Daoy (cell line): ENCODE measurements around the gene GNAT3. TPM values are rescaled to one million over a fixed set of nuclear protein-coding genes. Genes with fewer than 3 reads are reported as not detected.

ENCODE experiments used
- DNase-seq: peaks from one replicate; pipeline ENCODE4 v3.0.0-alpha.2; 2015; ENCODE audit warnings: low read depth
- total RNA-seq: library from RNA; depleted of rRNA; stranded (reverse); fragments of >200 nt; shearing (Covaris generic); gene quantifications from 2 replicates; pipeline ENCODE4 v1.2.3, GENCODE V29; 2014

The GNAT3 gene
- total RNA-seq, 1 experiment from 2014 or later = not detected

GRCh38 chr7:80463272-80463920, 48.5 kb downstream of the GNAT3 start:
- no peak for DNase-seq

- no peak for DNase-seq
Observed at GRCh38 chr7:80460857-80461256, 51.0 kb downstream of the GNAT3 start.

- DNase-seq = no peak
Observed at GRCh38 chr7:80459776-80460510, 51.9 kb downstream of the GNAT3 start.

GRCh38 chr7:80458822-80459725, 52.8 kb downstream of the GNAT3 start:
- no peak for DNase-seq

- no peak for DNase-seq
Observed at GRCh38 chr7:80453699-80454340, 58.0 kb downstream of the GNAT3 start.

GRCh38 chr7:80450621-80451308, 61.1 kb downstream of the GNAT3 start:
- no peak for DNase-seq

GRCh38 chr7:80449836-80450235, 62.0 kb downstream of the GNAT3 start:
- DNase-seq = no peak

GRCh38 chr7:80445351-80445750, 66.5 kb downstream of the GNAT3 start:
- no peak for DNase-seq

GRCh38 chr7:80444811-80445210, 67.1 kb downstream of the GNAT3 start:
- no peak for DNase-seq

- DNase-seq = no peak
Observed at GRCh38 chr7:80443325-80443724, 68.5 kb downstream of the GNAT3 start.

- DNase-seq = no peak
Observed at GRCh38 chr7:80440883-80441282, 71.0 kb downstream of the GNAT3 start.

- peak; percentile 9 for DNase-seq
Observed at GRCh38 chr7:80439894-80440821, 71.7 kb downstream of the GNAT3 start.

- DNase-seq = no peak
Observed at GRCh38 chr7:80435521-80435920, 76.3 kb downstream of the GNAT3 start.

- no peak for DNase-seq
Observed at GRCh38 chr7:80434047-80434446, 77.8 kb downstream of the GNAT3 start.

GRCh38 chr7:80432166-80432565, 79.7 kb downstream of the GNAT3 start:
- no peak for DNase-seq

GRCh38 chr7:80429181-80429580, 82.7 kb downstream of the GNAT3 start:
- no peak for DNase-seq

GRCh38 chr7:80428161-80429054, 83.5 kb downstream of the GNAT3 start:
- peak; percentile 49 for DNase-seq

GRCh38 chr7:80427218-80427617, 84.6 kb downstream of the GNAT3 start:
- no peak for DNase-seq

GRCh38 chr7:80420876-80421275, 91.0 kb downstream of the GNAT3 start:
- no peak for DNase-seq
